ENCODE measurements around the gene SPTBN4.

GRCh38 chr19:40576585-40577451, 110.0 kb downstream of the SPTBN4 start, which contains the start of gene SHKBP1:
- TF ChIP-seq CTCF (conservative IDR thresholded peaks at IDR 0.05; ENCODE audit: low read length), result no peak
- TF ChIP-seq EZH2phosphoT487 (IDR thresholded peaks at IDR 0.05; ENCODE audit: borderline replicate concordance), result no peak

All from Loucy (cell line).